ENCODE data around the gene LIMCH1. TPM values are rescaled to one million over a fixed set of nuclear protein-coding genes. Genes with fewer than 3 reads are reported as not detected.

The LIMCH1 gene
- total and polyA plus RNA-seq, 2 donors from 2014 or later = 19.9 to 83.9 TPM

GRCh38 chr4:41514766-41515481 is 23.0 kb upstream of the LIMCH1 start:
- FAIRE-seq (no peak), DNase-seq (no peak)
- Histone ChIP-seq H3K27me3 (ENCODE audit: control insufficient read depth, insufficient read depth, low read length) (no peaks in the 10 kb centered on the region), H3K4me3 (ENCODE audit: low read length in 3 of 3) (no peak overlapping the region), H3K9ac (ENCODE audit: low read length in 3 of 3) (no peak overlapping the region), H3K4me1 (ENCODE audit: control insufficient read depth in 2 of 3, insufficient read depth in 2 of 3, low read depth in 1 of 3, low read length in 3 of 3) (peaks cover 0 to 3% (median 0%) of the 10 kb centered on the region in 3 donors), H3K36me3 (ENCODE audit: control insufficient read depth in 2 of 3, insufficient read depth in 3 of 3, low read length in 3 of 3) (no peaks in the 10 kb centered on the region), H3K27ac (ENCODE audit: low read depth in 2 of 2, low read length in 2 of 2) (no peak overlapping the region), H3K9me3 (ENCODE audit: control insufficient read depth in 2 of 3, insufficient read depth in 1 of 3, low read length in 3 of 3) (no peaks in the 10 kb centered on the region)
- TF ChIP-seq, protein P1, sequence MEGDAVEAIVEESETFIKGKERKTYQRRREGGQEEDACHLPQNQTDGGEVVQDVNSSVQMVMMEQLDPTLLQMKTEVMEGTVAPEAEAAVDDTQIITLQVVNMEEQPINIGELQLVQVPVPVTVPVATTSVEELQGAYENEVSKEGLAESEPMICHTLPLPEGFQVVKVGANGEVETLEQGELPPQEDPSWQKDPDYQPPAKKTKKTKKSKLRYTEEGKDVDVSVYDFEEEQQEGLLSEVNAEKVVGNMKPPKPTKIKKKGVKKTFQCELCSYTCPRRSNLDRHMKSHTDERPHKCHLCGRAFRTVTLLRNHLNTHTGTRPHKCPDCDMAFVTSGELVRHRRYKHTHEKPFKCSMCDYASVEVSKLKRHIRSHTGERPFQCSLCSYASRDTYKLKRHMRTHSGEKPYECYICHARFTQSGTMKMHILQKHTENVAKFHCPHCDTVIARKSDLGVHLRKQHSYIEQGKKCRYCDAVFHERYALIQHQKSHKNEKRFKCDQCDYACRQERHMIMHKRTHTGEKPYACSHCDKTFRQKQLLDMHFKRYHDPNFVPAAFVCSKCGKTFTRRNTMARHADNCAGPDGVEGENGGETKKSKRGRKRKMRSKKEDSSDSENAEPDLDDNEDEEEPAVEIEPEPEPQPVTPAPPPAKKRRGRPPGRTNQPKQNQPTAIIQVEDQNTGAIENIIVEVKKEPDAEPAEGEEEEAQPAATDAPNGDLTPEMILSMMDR (IDR thresholded peaks at IDR 0.05; ENCODE audit: borderline replicate concordance, extremely low read depth, insufficient read depth) = no peak
- intact Hi-C loops (cut with DNase I) = no loop called here

DNA sequence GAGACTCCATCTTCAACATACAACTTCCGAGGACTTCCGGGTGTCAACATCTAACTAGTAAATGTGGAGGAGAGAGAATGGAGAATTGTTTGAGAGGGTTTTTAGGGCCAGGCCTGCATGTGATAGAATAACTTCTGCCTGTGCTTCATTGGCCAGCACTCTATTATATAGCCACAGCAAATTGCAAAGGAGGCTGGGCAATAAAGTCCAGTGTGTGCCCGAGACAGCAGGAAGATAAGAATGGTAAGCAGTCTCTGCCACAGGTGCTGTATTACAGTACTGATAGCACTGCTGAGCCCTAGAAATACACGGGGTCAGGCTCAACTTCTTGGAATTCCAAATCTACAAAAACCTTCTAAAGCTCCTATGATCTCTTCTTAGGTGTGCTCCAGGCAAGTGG is 20.8 kb upstream of the LIMCH1 start:
- Histone ChIP-seq H3K4me1 (ENCODE audit: control insufficient read depth in 2 of 3, insufficient read depth in 2 of 3, low read depth in 1 of 3, low read length in 3 of 3) (peaks cover 0 to 3% (median 0%) of the 10 kb centered on the region in 3 donors), H3K27me3 (ENCODE audit: control insufficient read depth, insufficient read depth, low read length) (no peaks in the 10 kb centered on the region), H3K9ac (ENCODE audit: low read length in 3 of 3) (no peak overlapping the region), H3K36me3 (ENCODE audit: control insufficient read depth in 2 of 3, insufficient read depth in 3 of 3, low read length in 3 of 3) (no peaks in the 10 kb centered on the region), H3K27ac (ENCODE audit: low read depth in 2 of 2, low read length in 2 of 2) (no peak overlapping the region), H3K9me3 (ENCODE audit: control insufficient read depth in 2 of 3, insufficient read depth in 1 of 3, low read length in 3 of 3) (no peaks in the 10 kb centered on the region), H3K4me3 (ENCODE audit: low read length in 3 of 3) (no peak overlapping the region)
- intact Hi-C loops (cut with DNase I) = no loop called here
- TF ChIP-seq, protein P1 (IDR thresholded peaks at IDR 0.05; ENCODE audit: borderline replicate concordance, extremely low read depth, insufficient read depth) = no peak
- FAIRE-seq = no peak
- no peak for DNase-seq

DNA sequence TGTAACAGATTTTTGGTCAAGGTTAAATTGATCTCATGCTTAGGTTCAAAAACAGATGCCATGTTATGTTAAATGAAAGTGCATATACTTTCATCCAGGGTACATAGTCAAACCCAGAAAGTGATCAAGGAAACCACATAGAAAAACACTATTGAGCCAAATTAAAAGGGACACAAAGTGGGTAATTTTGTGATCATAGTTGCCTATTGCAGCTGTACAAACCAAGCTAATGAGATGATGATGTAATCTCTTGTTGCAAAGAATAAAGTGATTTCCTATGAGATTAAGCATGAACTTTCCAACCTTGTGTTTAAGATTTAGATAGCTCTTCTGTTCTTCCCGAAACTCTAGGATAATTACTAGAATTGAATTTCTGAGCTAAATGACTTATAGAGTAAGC is 20.2 kb upstream of the LIMCH1 start:
- TF ChIP-seq, protein P1 (IDR thresholded peaks at IDR 0.05; ENCODE audit: borderline replicate concordance, extremely low read depth, insufficient read depth) = no peak
- DNase-seq (no peak), FAIRE-seq (no peak)
- no peaks in the 10 kb centered on the region for H3K27me3 ChIP-seq (ENCODE audit: control insufficient read depth, insufficient read depth, low read length)
- H3K9me3 ChIP-seq (ENCODE audit: control insufficient read depth in 2 of 3, insufficient read depth in 1 of 3, low read length in 3 of 3) = no peaks in the 10 kb centered on the region
- H3K9ac ChIP-seq (ENCODE audit: low read length in 3 of 3) = no peak overlapping the region
- no peak overlapping the region for H3K27ac ChIP-seq (ENCODE audit: low read depth in 2 of 2, low read length in 2 of 2)
- no peak overlapping the region for H3K4me3 ChIP-seq (ENCODE audit: low read length in 3 of 3)
- peaks cover 0 to 3% (median 0%) of the 10 kb centered on the region in 3 donors for H3K4me1 ChIP-seq (ENCODE audit: control insufficient read depth in 2 of 3, insufficient read depth in 2 of 3, low read depth in 1 of 3, low read length in 3 of 3)
- H3K36me3 ChIP-seq (ENCODE audit: control insufficient read depth in 2 of 3, insufficient read depth in 3 of 3, low read length in 3 of 3) = no peaks in the 10 kb centered on the region
- intact Hi-C loops (cut with DNase I) = no loop called here
